ENCODE results near the gene PCDH10. TPM values are rescaled to one million over a fixed set of nuclear protein-coding genes. Genes with fewer than 3 reads are reported as not detected.

Gene PCDH10
- total RNA-seq, 1 donor = 5.1 TPM

GRCh38 chr4:133152831-133153481, 3.9 kb downstream of the PCDH10 start:
- H3K27me3 ChIP-seq (ENCODE audit: insufficient read depth, low read length) = peaks cover 32% of the 10 kb centered on the region
- peak overlapping the region; percentile 77 for H3K4me3 ChIP-seq (ENCODE audit: insufficient read depth, low read length)
- H4K20me1 ChIP-seq (ENCODE audit: insufficient read depth, low read length) = no peaks in the 10 kb centered on the region
- H3K79me2 ChIP-seq (ENCODE audit: insufficient read depth, low read length) = peaks cover 4% of the 10 kb centered on the region
- DNase-seq (ENCODE audit: insufficient read length, low spot score, missing footprints) = peak; percentile 41
- no peaks in the 10 kb centered on the region for H3K9me3 ChIP-seq (ENCODE audit: low read depth, low read length)
- TF ChIP-seq CTCF (IDR thresholded peaks at IDR 0.05; ENCODE audit: extremely low read depth, low read depth, low read length) = no peak
- peak overlapping the region; percentile 82 for H2AFZ ChIP-seq (ENCODE audit: low read length)
- no peaks in the 10 kb centered on the region for H3K36me3 ChIP-seq (ENCODE audit: insufficient read depth, low read length)
- H3K27ac ChIP-seq (ENCODE audit: low read depth, low read length) = no peak overlapping the region
- peaks cover 35% of the 10 kb centered on the region for H3K4me1 ChIP-seq (ENCODE audit: insufficient read depth, low read length)
- H3K4me2 ChIP-seq (ENCODE audit: insufficient read depth, low read length) = peak overlapping the region; percentile 99

GRCh38 chr4:133154725-133155124, 5.6 kb downstream of the PCDH10 start:
- H3K36me3 ChIP-seq (ENCODE audit: insufficient read depth, low read length) = no peaks in the 10 kb centered on the region
- H4K20me1 ChIP-seq (ENCODE audit: insufficient read depth, low read length) = no peaks in the 10 kb centered on the region
- no peak overlapping the region for H3K27ac ChIP-seq (ENCODE audit: low read depth, low read length)
- peak; percentile 78 for DNase-seq (ENCODE audit: insufficient read length, low spot score, missing footprints)
- peaks cover 4% of the 10 kb centered on the region for H3K79me2 ChIP-seq (ENCODE audit: insufficient read depth, low read length)
- H2AFZ ChIP-seq (ENCODE audit: low read length) = no peak overlapping the region
- H3K4me2 ChIP-seq (ENCODE audit: insufficient read depth, low read length) = peak overlapping the region; percentile 71
- peaks cover 25% of the 10 kb centered on the region for H3K4me1 ChIP-seq (ENCODE audit: insufficient read depth, low read length)
- H3K9me3 ChIP-seq (ENCODE audit: low read depth, low read length) = no peaks in the 10 kb centered on the region
- peak; percentile 76 for TF ChIP-seq CTCF (IDR thresholded peaks at IDR 0.05; ENCODE audit: extremely low read depth, low read depth, low read length)
- no peak overlapping the region for H3K4me3 ChIP-seq (ENCODE audit: insufficient read depth, low read length)
- H3K27me3 ChIP-seq (ENCODE audit: insufficient read depth, low read length) = peaks cover 32% of the 10 kb centered on the region

- H3K9me3 ChIP-seq (ENCODE audit: low read depth, low read length) = no peaks in the 10 kb centered on the region
- no peaks in the 10 kb centered on the region for H4K20me1 ChIP-seq (ENCODE audit: insufficient read depth, low read length)
- H3K4me1 ChIP-seq (ENCODE audit: insufficient read depth, low read length) = peaks cover 19% of the 10 kb centered on the region
- TF ChIP-seq CTCF (IDR thresholded peaks at IDR 0.05; ENCODE audit: extremely low read depth, low read depth, low read length) = no peak
- H3K27me3 ChIP-seq (ENCODE audit: insufficient read depth, low read length) = peaks cover 22% of the 10 kb centered on the region
- no peak for DNase-seq (ENCODE audit: insufficient read length, low spot score, missing footprints)
- H3K4me3 ChIP-seq (ENCODE audit: insufficient read depth, low read length) = no peak overlapping the region
- no peaks in the 10 kb centered on the region for H3K36me3 ChIP-seq (ENCODE audit: insufficient read depth, low read length)
- H3K4me2 ChIP-seq (ENCODE audit: insufficient read depth, low read length) = peak overlapping the region; percentile 48
- no peak overlapping the region for H3K27ac ChIP-seq (ENCODE audit: low read depth, low read length)
- peaks cover 2% of the 10 kb centered on the region for H3K79me2 ChIP-seq (ENCODE audit: insufficient read depth, low read length)
- peak overlapping the region; percentile 47 for H2AFZ ChIP-seq (ENCODE audit: low read length)
Observed at GRCh38 chr4:133156096-133156495, 7.0 kb downstream of the PCDH10 start.

GRCh38 chr4:133156556-133156955, 7.5 kb downstream of the PCDH10 start:
- Histone ChIP-seq H3K27ac (ENCODE audit: low read depth, low read length) (no peak overlapping the region), H4K20me1 (ENCODE audit: insufficient read depth, low read length) (no peaks in the 10 kb centered on the region), H3K4me3 (ENCODE audit: insufficient read depth, low read length) (no peak overlapping the region), H3K36me3 (ENCODE audit: insufficient read depth, low read length) (no peaks in the 10 kb centered on the region), H2AFZ (ENCODE audit: low read length) (no peak overlapping the region), H3K4me2 (ENCODE audit: insufficient read depth, low read length) (peak overlapping the region; percentile 48), H3K9me3 (ENCODE audit: low read depth, low read length) (no peaks in the 10 kb centered on the region), H3K4me1 (ENCODE audit: insufficient read depth, low read length) (peaks cover 17% of the 10 kb centered on the region), H3K79me2 (ENCODE audit: insufficient read depth, low read length) (peaks cover 2% of the 10 kb centered on the region), H3K27me3 (ENCODE audit: insufficient read depth, low read length) (peaks cover 17% of the 10 kb centered on the region)
- no peak for DNase-seq (ENCODE audit: insufficient read length, low spot score, missing footprints)
- no peak for TF ChIP-seq CTCF (IDR thresholded peaks at IDR 0.05; ENCODE audit: extremely low read depth, low read depth, low read length)
